Colon (tissue), 2 donors: ENCODE results near the gene CEP57.
"Not testable (repeated sequence)": the region's sequence is repeated elsewhere in the genome, so short reads cannot be mapped to it uniquely, and the experiment has no call there.

Experiments
- FAIRE-seq: peaks from 2 replicates; lab custom pipeline; 2012; peaks lifted over from hg19 to GRCh38; lab: Jason Lieb, UNC
- donor health status: control.
- donor health status: control.

CEP57 gene

GRCh38 chr11:95799546-95799945 lies 9.2 kb downstream of the CEP57 start:
- no peak for FAIRE-seq

DNA sequence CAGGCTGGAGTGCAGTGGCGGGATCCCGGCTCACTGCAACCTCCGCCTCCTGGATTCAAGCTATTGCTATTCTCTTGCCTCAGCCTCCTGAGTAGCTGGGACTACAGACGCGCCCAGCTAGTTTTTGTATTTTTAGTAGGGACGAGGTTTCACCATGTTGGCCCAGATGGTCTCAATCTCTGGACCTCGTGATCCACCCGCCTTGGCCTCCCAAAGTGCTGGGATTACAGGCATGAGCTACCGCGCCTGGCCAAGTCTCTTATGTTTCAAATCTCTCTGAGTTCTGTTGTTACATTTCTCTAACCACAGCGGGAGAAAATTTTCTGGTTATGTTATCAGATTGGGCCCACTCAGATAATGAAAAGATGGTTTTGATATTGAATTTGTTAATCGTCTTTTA lies 10.1 kb downstream of the CEP57 start:
- FAIRE-seq: no peak

GRCh38 chr11:95802806-95803205 lies 12.5 kb downstream of the CEP57 start:
- no peak for FAIRE-seq

GRCh38 chr11:95803973-95804372 lies 13.7 kb downstream of the CEP57 start:
- FAIRE-seq: no peak

GRCh38 chr11:95805869-95806268 lies 15.6 kb downstream of the CEP57 start:
- no peak for FAIRE-seq

DNA sequence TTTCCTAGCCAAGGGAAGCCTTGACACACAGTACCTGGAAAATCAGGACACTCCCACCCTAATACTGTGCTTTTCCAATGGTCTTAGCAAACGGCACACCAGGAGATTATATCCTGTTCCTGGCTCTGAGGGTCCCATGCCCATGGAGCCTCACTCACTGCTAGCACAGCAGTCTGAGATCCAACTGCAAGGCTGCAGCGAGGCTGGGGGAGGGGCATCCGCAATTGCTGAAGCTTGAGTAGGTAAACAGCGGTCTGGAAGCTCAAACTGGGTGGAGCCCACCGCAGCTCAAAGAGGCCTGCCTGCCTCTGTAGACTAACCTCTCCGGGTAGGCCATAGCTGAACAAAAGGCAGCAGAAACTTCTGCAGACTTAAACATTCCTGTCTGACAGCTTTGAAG lies 16.2 kb downstream of the CEP57 start:
- not testable (repeated sequence) for FAIRE-seq

- FAIRE-seq: not testable (repeated sequence)
Measured at GRCh38 chr11:95811052-95811451, 20.8 kb downstream of the CEP57 start.

DNA sequence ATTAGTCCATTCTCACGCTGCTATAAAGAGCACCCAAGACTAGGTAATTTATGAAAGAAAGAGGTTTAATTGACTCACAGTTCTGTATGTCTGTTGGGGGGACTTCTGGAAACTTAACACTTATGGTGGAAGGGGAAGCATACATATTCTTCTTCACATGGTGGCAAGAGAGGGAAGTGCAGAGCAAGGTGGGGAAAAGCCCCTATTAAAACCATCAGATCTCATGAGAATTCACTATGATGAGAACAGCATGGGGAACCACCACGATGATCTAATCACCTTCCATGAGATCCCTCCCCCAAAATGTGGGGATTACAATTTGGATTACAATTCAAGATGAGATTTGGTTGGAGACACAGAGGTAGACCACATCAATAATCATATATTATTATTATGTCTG lies 25.7 kb downstream of the CEP57 start:
- no peak for FAIRE-seq

DNA sequence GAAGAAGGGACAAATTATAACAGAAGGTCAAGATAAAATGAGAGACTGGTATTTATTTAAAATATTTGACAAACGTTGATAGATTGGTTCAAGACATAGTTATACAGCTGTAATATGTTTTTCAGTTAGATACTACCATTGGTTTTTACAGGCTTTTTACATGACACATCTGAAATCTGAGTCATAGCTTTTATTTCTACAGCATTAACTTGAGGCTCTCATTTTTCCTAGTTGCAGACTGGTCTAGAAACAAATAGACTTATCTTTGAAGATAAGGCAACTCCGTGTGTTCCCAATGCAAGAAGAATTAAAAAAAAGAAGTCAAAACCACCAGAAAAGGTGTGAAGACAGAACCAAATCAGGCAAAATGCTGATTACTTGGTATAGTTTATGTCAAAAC lies 31.3 kb downstream of the CEP57 start:
- no peak for FAIRE-seq

DNA sequence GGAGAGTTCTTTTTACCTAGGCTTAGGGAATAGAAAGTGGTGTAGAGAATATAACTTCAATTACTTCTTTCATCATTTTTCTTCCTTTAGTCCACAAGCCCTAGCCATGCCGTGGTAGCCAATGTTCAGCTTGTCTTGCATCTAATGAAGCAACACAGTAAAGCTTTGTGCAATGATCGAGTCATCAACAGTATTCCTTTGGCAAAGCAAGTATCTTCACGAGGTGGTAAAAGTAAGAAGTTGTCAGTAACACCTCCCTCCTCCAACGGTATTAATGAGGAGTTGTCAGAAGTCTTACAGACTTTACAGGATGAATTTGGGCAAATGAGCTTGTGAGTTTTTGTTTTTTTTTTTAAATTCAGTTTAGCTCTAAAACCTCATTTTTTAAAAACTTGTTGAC lies 37.4 kb downstream of the CEP57 start:
- FAIRE-seq: no peak

DNA sequence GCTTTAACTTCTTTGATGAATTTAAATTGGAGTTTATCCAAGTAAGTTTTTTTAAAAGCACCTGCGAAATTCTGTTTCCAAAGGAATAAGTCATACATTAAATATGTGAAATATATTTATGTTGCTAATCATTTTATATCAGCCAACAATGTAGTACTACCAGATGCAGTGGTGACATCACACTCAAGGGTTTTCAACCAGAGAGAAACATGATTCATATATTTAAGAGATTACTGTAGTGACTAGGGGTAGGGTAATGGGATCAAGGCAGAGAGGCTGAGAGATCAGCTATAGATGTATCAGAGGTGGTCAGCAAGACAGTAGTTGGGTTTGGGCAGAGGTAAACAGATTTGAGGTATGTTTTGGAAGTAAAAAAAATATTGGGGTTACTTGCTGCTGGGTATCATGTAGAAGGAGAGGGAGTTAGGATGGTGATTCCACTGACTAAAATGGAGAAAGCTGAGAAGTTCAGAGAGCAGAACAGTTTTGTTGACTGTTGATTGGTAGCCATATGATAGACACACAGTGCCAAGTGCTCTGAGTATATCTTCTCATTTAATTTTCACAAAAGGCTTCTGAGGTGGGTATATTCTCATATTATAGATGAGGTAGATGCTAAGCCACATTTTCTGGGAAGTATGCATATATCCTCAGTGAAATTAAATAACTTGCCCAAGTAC lies 39.4 kb downstream of the CEP57 start:
- FAIRE-seq: no peak

DNA sequence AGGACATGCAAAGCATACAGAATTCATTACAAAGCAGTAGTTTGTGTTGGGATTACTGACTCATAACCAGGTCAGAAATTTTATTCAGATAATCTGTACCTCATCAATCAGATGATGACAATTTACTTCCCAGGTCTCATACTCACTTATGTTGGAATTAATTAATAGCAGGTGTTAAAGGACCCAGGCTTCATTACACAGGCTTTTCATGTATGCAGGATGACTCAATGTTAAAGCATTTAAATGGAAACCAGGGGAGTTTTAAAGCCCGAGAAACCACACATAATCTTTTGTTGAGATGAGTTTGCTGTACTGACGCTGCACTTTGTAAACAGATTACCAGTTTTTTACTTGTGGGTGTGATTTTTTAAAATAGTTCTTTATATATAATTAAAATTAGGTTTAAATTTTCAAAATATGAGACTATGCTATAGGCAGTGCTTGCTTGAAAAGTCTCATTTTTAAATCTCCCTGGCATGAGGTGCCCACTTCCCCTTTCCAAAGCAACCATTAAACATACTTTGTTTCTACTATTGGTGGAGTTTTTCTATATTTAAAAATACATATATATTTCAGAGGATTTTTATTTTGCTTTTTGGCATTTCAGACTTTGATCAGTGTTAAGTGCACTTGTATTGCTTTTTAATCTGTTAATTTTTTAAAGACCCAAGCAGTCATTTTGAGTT lies 41.0 kb downstream of the CEP57 start:
- FAIRE-seq: no peak

- FAIRE-seq: no peak
Measured at GRCh38 chr11:95832763-95833162, 42.5 kb downstream of the CEP57 start.

GRCh38 chr11:95833378-95833777 lies 43.1 kb downstream of the CEP57 start:
- FAIRE-seq: no peak

- FAIRE-seq: no peak
Measured at GRCh38 chr11:95835351-95835750, 45.1 kb downstream of the CEP57 start.

DNA sequence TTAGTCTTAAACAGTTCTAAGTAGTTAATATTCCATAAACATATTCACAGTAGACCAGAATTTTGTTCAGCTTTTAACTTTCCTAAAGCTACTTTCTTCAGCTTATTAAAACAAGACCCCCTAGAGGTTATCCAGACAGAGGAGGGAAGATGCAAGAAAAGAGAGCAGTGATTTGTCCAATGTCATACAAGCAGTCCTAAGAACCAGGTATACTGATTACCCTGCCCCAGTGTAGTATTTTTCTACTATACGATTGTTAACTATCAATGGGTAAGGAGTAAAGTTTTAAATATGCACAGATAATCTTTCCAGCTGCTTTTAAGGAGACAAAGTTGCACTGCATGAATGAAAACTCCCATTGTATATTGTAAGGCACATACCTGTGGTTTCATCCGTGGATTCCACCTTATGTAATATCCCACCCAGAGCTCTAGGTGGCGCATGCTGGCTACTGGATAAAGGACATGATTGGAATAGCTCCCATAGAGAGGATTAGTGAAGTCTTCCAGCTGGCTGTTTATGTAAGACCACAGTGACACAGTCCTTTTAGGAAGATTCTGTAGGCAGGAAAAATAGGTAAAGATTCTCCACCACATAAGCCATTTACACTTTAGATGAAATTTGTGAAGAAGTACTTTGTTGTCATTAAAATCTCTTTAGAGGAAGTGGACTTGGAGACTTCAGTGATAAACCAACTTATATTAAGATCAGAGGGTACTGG lies 45.6 kb downstream of the CEP57 start:
- FAIRE-seq: no peak

DNA sequence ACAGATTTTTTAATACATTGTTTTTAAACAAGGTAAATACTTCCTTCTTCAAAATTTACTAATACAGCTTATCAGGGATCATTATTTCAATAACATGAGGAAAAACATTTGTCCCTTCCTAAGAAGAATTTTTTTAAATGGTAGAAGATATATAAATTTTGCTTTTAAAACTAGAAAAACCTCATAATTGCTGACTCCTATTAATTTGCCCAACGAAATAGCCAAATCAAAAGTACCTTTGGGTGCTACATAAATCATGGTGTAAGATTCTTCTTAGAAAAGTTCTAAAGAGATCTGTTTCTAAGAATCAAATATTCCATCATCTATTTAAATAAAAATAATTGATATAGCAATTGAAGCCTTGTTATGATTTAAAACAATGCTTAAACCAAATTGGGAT lies 54.9 kb downstream of the CEP57 start:
- no peak for FAIRE-seq

GRCh38 chr11:95849087-95849825 lies 59.0 kb downstream of the CEP57 start:
- no peak for FAIRE-seq

- no peak for FAIRE-seq
Measured at GRCh38 chr11:95850137-95850536, 59.8 kb downstream of the CEP57 start.

DNA sequence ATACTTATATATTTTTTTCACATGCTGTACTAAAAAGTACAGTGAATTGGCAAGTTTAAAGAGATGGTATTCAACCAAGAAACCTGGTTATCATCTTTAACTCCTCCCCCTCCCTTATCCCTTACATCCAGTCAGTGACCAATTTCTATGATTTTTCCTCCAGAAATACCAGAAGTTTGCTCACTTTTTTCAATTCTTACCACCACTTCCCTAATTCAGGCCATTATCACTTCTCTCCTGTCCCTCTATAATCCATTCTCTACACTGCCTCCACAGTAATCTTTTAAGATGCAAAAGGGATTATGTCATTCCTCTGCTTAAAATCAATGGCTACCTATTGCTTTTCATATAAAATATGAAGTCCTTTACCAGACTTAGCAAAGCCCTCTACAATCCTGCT lies 62.8 kb downstream of the CEP57 start:
- no peak for FAIRE-seq

GRCh38 chr11:95853862-95854261 lies 63.6 kb downstream of the CEP57 start:
- FAIRE-seq: no peak

GRCh38 chr11:95854362-95854761 lies 64.1 kb downstream of the CEP57 start:
- not testable (repeated sequence) for FAIRE-seq

- FAIRE-seq: not testable (repeated sequence)
Measured at GRCh38 chr11:95860024-95860423, 69.7 kb downstream of the CEP57 start.
